ENCODE data around the gene RFX6.
A peak's percentile ranks its signal among the peaks of the same experiment; 100 is the strongest.

The RFX6 gene

DNA sequence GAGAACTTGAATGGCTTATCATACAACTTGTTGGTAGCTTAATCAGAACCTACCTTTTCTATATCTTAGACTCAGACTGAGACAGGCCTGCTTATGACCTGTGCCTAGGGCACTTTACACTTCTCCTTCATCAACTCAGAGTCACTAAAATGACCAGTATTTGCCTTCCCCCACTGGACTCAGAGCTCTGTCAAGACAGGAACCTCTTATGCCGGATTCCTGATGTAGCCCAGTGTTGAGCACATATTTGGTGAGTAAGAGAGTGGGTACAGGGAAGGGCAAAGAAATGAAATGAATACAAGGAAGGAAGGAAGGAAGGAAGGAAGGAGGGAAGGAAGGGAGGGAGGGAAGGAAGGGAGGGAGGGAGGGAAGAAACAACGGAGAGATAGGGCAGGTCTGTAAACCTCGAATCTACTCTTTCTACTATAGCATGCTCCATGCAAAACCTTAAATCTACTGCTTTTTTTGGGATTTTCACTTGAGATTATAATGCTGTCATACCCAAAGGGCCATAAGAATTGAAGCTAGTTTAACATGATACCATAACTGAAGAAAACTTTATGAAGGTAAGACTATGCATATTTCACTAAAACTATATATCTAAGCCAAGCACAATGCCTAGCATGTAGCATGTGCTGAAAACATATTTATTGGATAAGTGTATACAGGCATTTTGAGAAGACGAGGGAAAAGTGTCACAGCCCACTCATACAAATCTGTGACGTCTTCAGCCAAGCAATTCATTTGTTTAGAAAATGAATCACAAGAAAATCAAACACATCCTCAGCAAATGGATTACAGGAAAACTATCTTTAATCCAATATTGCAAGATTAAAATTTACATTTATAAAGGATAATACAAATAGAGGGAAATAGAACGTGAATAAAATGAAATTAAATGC is 89.9 kb downstream of the RFX6 start:
- DNase-seq (ENCODE audit: low spot score) (no peak), FAIRE-seq (no peak)

DNA sequence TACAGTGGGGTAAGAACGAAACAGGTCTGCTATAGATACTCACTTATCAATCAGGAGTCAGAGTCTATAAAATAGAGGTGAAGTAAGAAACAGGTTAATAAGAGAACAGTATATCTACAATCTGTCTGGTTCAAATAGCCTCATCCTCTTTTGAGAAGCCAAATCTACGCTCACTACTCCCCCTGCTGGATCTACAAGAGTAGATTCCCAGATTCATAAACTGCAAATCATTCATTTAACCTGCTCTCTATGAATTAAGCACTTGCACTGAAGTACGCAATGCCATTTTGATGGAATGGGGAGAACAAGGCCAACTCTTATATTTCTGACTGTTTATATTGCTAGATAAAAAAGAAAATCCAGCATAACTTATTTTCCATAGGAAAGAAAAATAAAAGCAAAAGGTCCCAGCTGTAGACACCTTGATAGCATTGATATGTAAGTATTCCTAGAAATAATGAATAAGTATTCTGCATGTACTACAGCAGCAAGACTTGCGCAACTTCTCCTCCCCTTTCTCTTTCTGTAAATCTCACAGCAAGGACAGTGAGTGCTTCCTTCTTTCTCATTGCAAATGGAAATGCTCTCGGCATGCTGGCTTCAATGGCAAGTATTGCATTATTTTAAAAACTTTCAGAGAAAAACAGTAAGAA is 92.3 kb downstream of the RFX6 start:
- peak; percentile 5 for FAIRE-seq
- peak; percentile 22 for DNase-seq (ENCODE audit: low spot score)

DNA sequence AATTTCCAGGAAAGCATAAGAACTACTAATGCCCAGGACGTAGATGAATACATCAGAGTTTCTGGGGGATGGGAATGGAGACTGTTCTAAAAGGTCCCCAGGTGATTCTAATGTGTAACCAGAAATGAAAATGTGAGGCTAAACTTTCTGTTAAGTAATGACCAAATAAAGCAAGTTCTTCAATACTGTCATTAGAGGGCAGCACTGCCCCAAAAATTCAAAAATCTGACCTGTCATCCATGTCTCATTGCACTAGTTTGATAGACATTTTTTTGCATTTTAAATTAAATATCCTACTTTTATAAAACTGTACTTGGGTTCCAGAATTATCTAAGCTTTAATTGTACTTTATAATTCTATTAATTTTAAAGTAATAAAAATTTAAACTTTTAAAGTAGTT is 94.9 kb downstream of the RFX6 start:
- peak; percentile 73 for FAIRE-seq

DNA sequence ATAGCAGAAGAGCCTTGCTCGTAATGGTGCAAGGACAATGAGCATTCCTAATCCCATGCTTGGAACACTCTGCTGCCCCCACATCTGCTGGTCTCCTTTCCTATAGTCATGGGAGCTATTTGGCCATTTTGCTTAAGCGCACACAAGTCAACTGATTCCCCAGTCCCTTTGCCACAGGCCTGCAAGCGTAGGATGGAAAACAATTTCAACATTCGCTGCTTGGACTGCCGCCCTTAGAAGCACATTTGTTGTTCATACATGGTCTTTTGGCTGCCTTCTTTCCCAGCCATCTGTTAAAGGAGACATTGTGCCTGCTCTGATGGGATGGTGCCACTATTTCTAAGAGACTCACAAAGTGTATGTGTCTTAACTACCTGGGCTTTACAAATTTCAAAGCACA is 96.9 kb downstream of the RFX6 start:
- DNase-seq (ENCODE audit: low spot score): no peak
- FAIRE-seq: no peak

More for the DNA sequence above, 94.9 kb downstream of the RFX6 start:
- peak; percentile 25 for DNase-seq (ENCODE audit: low spot score)

DNA sequence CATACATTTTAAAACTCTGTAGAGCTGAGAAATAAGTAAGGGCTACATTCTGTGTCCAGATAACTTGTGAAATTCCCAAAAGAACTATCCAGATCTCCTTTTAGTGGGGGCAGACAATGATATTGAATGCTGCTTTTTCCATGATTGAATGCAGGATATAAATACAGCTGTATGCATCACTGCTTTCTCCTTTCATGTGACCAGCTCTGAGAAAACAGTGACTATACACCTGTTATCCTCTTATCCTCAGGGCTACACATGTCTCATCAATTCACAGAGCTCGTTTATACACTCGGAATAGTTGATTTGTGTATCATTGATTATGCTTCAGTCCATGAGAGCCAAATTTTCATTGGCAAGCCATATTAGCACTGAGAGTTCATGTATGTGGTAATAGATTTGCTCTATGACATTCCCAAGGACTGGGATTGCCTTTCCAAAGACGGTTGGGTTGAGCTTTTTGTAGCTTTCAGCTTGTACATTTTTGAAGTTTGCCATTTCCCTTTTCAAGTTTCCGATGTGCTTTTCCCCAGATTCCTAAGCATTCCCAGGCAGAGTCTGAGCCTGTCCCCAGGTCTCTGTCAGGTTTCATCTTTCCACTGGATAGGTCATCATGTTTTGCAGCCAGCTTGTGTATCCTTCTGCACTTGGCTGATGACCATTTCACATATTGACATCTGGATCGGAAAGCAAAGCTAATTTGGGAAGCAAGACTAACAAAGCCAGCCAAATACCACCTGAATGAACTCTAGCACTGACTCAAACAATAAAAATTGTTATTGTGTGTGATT is 97.7 kb downstream of the RFX6 start:
- no peak for DNase-seq (ENCODE audit: low spot score)
- FAIRE-seq: no peak

DNA sequence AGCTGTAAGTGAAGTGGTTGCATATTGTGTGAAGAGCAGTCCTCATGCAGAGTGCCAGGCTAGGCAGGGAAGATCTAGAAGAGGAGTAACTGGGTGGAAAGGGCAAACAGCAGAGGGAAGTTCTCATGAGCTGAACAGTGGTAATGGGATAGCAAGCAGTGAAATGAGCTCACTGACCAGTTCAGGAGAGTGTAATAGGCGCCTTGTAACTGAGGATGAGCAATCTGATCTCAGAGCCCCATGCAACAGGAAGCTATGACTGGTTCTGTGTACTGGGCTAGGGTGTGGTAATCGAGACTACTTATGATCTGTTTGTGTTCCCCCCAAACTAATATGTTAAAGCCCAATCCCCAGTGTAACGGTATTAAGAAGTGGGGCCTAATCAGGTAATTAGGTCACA is 98.6 kb downstream of the RFX6 start:
- DNase-seq (ENCODE audit: low spot score) (no peak), FAIRE-seq (no peak)

DNA sequence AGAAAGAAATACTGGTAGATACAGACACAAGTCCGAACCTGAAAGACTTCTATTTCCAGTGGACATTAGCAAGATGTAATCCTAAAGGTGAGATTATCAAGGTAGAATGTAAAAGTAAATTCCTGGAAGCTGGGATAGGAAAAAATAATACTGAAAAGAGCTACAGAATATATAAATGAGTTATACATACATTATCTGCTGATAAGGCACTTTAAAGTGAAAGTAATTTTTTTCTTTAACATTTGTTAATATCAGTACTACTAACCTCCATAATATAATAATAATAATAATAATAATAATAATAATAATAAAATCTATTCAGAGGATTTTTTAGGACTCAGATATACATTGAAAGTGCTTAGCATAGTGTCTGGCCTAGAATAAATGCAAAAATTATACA is 102.5 kb downstream of the RFX6 start:
- FAIRE-seq: no peak
- DNase-seq (ENCODE audit: low spot score): no peak
